ENCODE measurements around the gene CERS5.

DNA sequence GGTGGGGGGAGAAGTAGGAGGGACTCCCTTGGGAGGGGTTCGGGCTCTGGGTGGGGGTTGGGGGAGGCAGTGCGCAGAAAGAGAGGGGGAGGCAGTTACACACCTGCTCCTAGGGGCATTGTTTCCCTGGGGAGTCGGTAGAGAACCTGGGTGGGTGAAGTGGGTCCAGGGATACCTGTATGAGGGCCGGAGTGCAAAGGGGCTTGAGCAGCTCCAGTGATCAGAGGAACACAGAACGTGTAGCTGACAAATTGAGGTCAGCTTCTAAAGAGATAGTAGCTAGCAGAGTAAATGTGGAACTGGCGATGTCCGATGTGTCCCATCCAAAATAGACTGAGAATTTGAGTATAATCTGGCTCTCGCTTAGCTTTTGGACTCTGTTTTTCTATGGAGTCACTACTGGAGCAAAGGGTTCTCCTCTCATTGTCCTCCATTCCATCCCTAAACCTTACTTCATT, 81.5 kb downstream of the CERS5 start:
- no peak for TF ChIP-seq POLR2A (IDR thresholded peaks at IDR 0.05)
- TF ChIP-seq, protein P1, sequence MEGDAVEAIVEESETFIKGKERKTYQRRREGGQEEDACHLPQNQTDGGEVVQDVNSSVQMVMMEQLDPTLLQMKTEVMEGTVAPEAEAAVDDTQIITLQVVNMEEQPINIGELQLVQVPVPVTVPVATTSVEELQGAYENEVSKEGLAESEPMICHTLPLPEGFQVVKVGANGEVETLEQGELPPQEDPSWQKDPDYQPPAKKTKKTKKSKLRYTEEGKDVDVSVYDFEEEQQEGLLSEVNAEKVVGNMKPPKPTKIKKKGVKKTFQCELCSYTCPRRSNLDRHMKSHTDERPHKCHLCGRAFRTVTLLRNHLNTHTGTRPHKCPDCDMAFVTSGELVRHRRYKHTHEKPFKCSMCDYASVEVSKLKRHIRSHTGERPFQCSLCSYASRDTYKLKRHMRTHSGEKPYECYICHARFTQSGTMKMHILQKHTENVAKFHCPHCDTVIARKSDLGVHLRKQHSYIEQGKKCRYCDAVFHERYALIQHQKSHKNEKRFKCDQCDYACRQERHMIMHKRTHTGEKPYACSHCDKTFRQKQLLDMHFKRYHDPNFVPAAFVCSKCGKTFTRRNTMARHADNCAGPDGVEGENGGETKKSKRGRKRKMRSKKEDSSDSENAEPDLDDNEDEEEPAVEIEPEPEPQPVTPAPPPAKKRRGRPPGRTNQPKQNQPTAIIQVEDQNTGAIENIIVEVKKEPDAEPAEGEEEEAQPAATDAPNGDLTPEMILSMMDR (IDR thresholded peaks at IDR 0.05), result no peak
- no peak for TF ChIP-seq POLR2AphosphoS5 (IDR thresholded peaks at IDR 0.05)
- TF ChIP-seq EP300 (IDR thresholded peaks at IDR 0.05), result no peak
